ENCODE results near the gene MT1HL1. TPM values are rescaled to one million over a fixed set of nuclear protein-coding genes. Genes with fewer than 3 reads are reported as not detected.

The MT1HL1 gene
- total RNA-seq, 1 experiment from 2014 or later: not detected

GRCh38 chr1:236989290-236990051, 14.8 kb downstream of the MT1HL1 start:
- Histone ChIP-seq H3K27ac (ENCODE audit: low read depth, low read length) (no peak overlapping the region), H3K9me2 (ENCODE audit: insufficient read depth) (no peaks in the 10 kb centered on the region), H3K9me3 (ENCODE audit: control insufficient read depth in 1 of 2, insufficient read depth in 1 of 2, low read depth in 1 of 2, low read length in 2 of 2) (peaks cover 0 to 8% of the 10 kb centered on the region in 2 experiments; a peak in 1 of 4 replicates), H3K4me3 (replicated peaks in 1 of 2; ENCODE audit: low read depth in 1 of 2, low read length in 2 of 2) (no peak overlapping the region), H3K4me1 (ENCODE audit: control insufficient read depth in 1 of 2, insufficient read depth in 2 of 2, low read length in 2 of 2) (no peaks in the 10 kb centered on the region), H4K20me1 (ENCODE audit: insufficient read depth) (no peaks in the 10 kb centered on the region), H3K4me2 (ENCODE audit: low read length) (no peak overlapping the region), H3K79me2 (ENCODE audit: insufficient read depth, low read length) (no peaks in the 10 kb centered on the region), H3K9ac (ENCODE audit: low read length) (no peak overlapping the region), H3K27me3 (ENCODE audit: insufficient read depth, low read length) (0 out of 2 replicates have a peak, but pooled peaks cover 6% of the 10 kb centered on the region), H3K36me3 (ENCODE audit: control insufficient read depth in 1 of 2, insufficient read depth in 2 of 2, low read length in 2 of 2) (no peaks in the 10 kb centered on the region), H2AFZ (ENCODE audit: low read depth, low read length, poor library complexity, severe bottlenecking) (no peak overlapping the region)
- TF ChIP-seq FOSL1 (IDR thresholded peaks at IDR 0.05; ENCODE audit: low read depth) (no peak), ELF1 (IDR thresholded peaks at IDR 0.05; ENCODE audit: borderline replicate concordance, low read depth) (no peak), ZBTB33 (IDR thresholded peaks at IDR 0.05; ENCODE audit: extremely low read depth, insufficient replicate concordance, low read length) (no peak), SP1 (IDR thresholded peaks at IDR 0.05; ENCODE audit: low read depth) (no peak), ZFX (IDR thresholded peaks at IDR 0.05) (no peak), CTCF (IDR thresholded peaks at IDR 0.05 in 2 of 3, conservative IDR thresholded peaks at IDR 0.05 in 1 of 3; ENCODE audit: borderline replicate concordance in 1 of 3, insufficient read depth in 1 of 3, low read depth in 2 of 3, low read length in 2 of 3) (no peak)
- POLR2A ChIA-PET: no interaction called here
- BruUV-seq (replicated peaks): no TSS peak
- CTCF ChIA-PET: no interaction called here
- DNase-seq (ENCODE audit: low read depth, low spot score) (no peak), ATAC-seq (no peak)
- intact Hi-C loops (cut with micrococcal nuclease): no loop called here
- RAD21 ChIA-PET (ENCODE audit: low non-redundant PET in 1 of 2, low total read pairs in 2 of 2, uncharacterized antibody in 2 of 2, unreplicated experiment in 2 of 2): no interaction called here
